HepG2 (cell line): ENCODE results near the gene PDK2. TPM values are rescaled to one million over a fixed set of nuclear protein-coding genes. Genes with fewer than 3 reads are reported as not detected.

Experiments used
- KLF15 ChIP-seq: sonication (generic); formaldehyde crosslinking; IDR thresholded peaks from 2 replicates; pipeline ENCODE4 v1.8.1; 2023; ENCODE audit warnings: borderline replicate concordance, mild to moderate bottlenecking, inconsistent platforms, missing genetic modification reagents, mixed read lengths
- PLRG1 ChIP-seq: fragments of 450-650 bp; conservative IDR thresholded peaks from 2 replicates; pipeline ENCODE4 v1.6.1; 2016
- POLR2AphosphoS2 ChIP-seq: IDR thresholded peaks from 2 replicates; pipeline ENCODE4 v1.6.1; 2011; ENCODE audit warnings: low read depth, low read length, improper control_type of control experiment
- SKI ChIP-seq: fragments of 450-650 bp; IDR thresholded peaks from one replicate; pipeline ENCODE4 v1.6.1; 2018; ENCODE audit warnings: mild to moderate bottlenecking; ENCODE audit not compliant: partially characterized antibody
- ZMYM3 ChIP-seq: sonication (generic); formaldehyde crosslinking; IDR thresholded peaks from 2 replicates; pipeline ENCODE4 v1.5.1; 2020; ENCODE audit warnings: mild to moderate bottlenecking, missing genetic modification reagents
- ZNF383 ChIP-seq: sonication (generic); formaldehyde crosslinking; IDR thresholded peaks from 2 replicates; pipeline ENCODE4 v1.4.0; 2020; ENCODE audit warnings: missing genetic modification reagents, mild to moderate bottlenecking, borderline replicate concordance
- ZNF564 ChIP-seq: sonication (generic); formaldehyde crosslinking; IDR thresholded peaks from 2 replicates; pipeline ENCODE4 v1.8.1; 2023; ENCODE audit warnings: mild to moderate bottlenecking, missing genetic modification reagents
- ZNF672 ChIP-seq: sonication (generic); formaldehyde crosslinking; IDR thresholded peaks from 2 replicates; pipeline ENCODE4 v1.8.1; 2022; ENCODE audit warnings: missing genetic modification reagents
- polyA plus RNA-seq, 8 experiments: library from polyadenylated mRNA; depleted of rRNA in 3 of 8; stranded (reverse) in 7 of 8; unstranded in 1 of 8; fragments of >200 nt; fragmentation: Illumina TruSeq in 4 of 8; extraction: Trizol in 4 of 8; gene quantifications; 2 replicates each; pipeline versions ENCODE4 v1.2.1 to v1.2.3, GENCODE V29; 2011 to 2016; ENCODE audit warnings: low read depth in 4 of 8, missing spikeins in 1 of 8, mixed read lengths in 1 of 8; ENCODE audit not compliant: insufficient read depth in 1 of 8
- total RNA-seq, 5 experiments: library from RNA; depleted of rRNA; stranded (reverse); fragments of >200 nt; fragmentation: Illumina TruSeq; extraction: Trizol; gene quantifications; 2 replicates each; pipeline ENCODE4 v1.2.3, GENCODE V29; 2016; ENCODE audit warnings: low read depth in 1 of 5
- TF ChIP-seq, protein P1 (sequence below): sonication (generic); formaldehyde crosslinking; IDR thresholded peaks from 2 replicates; pipeline ENCODE4 v1.8.1; 2022; ENCODE audit warnings: low read depth, mild to moderate bottlenecking, missing genetic modification reagents
- TF ChIP-seq, protein P2 (sequence below): sonication (generic); formaldehyde crosslinking; IDR thresholded peaks from 2 replicates; pipeline ENCODE4 v1.4.0; 2020; ENCODE audit warnings: mild to moderate bottlenecking, missing genetic modification reagents
- TF ChIP-seq, protein P3 (sequence below): IDR thresholded peaks from 2 replicates; pipeline ENCODE4 v1.6.1; 2016; ENCODE audit warnings: low read depth, control low read depth
- TF ChIP-seq, protein P4 (sequence below): IDR thresholded peaks from 2 replicates; pipeline ENCODE4 v1.6.1; 2016; ENCODE audit warnings: mild to moderate bottlenecking
- TF ChIP-seq, protein P5 (sequence below): sonication (generic); formaldehyde crosslinking; IDR thresholded peaks from 2 replicates; pipeline ENCODE4 v1.4.0; 2020; ENCODE audit warnings: mild to moderate bottlenecking, missing genetic modification reagents
- TF ChIP-seq, protein P6 (sequence below): sonication (generic); formaldehyde crosslinking; IDR thresholded peaks from 2 replicates; pipeline ENCODE4 v1.4.0; 2020; ENCODE audit warnings: mild to moderate bottlenecking, missing genetic modification reagents
- TF ChIP-seq, protein P7 (sequence below): sonication (generic); formaldehyde crosslinking; IDR thresholded peaks from 2 replicates; pipeline ENCODE4 v1.4.0; 2020; ENCODE audit warnings: mild to moderate bottlenecking, low read depth, missing genetic modification reagents

The PDK2 gene
- total and polyA plus RNA-seq, 2 of the 13 experiments (the other 11 are each of a cell fraction or from before 2014, with no cell fraction given): 18.5 to 59.7 TPM

DNA sequence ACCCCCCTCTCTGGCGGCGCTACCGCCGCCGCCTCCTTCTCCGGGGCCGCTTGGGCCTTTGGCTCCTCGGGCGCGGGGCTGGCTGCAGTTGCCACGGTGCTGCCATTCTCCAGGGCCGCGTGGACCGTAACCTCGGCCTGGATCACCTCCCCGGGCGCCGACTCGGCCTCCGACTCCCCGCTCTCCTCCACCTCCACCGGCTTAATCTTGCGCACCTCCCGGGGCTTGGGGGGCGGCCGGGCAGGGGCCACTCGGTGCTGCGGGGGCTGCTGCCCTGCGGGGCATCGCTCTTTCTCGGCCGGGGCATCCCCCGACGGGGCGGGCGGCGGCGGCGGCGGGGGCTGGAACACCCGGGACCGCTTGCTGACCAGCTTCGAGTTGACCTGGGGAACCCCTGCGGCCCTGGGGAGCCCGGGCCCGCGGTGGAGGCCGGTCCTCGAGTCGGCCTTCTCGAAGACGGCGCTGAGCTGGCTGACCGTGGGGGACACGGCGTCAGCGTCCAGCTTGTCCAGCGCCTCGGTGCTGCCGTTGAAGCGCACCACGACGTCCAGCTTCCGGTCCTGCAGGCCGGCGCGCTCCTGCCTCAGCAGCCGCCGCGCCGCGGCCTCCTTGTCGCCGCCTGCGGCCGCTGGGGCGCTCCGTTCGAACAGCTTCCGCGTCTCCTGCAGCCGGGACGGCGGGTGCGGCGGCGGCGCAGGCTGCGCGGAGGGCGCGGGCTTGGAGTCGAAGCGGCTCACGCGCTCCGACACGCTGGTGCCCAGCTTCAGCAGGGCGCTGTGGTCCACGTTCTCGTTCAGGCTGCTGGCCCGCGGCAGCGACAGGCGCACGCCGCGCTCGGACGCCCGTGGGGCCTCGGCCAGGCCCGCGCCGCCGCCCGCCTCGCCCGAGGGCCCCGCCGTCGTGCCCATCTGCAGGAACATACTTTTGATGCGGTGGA is 54.5 kb downstream of the PDK2 start (continued):
- TF ChIP-seq, protein P1, sequence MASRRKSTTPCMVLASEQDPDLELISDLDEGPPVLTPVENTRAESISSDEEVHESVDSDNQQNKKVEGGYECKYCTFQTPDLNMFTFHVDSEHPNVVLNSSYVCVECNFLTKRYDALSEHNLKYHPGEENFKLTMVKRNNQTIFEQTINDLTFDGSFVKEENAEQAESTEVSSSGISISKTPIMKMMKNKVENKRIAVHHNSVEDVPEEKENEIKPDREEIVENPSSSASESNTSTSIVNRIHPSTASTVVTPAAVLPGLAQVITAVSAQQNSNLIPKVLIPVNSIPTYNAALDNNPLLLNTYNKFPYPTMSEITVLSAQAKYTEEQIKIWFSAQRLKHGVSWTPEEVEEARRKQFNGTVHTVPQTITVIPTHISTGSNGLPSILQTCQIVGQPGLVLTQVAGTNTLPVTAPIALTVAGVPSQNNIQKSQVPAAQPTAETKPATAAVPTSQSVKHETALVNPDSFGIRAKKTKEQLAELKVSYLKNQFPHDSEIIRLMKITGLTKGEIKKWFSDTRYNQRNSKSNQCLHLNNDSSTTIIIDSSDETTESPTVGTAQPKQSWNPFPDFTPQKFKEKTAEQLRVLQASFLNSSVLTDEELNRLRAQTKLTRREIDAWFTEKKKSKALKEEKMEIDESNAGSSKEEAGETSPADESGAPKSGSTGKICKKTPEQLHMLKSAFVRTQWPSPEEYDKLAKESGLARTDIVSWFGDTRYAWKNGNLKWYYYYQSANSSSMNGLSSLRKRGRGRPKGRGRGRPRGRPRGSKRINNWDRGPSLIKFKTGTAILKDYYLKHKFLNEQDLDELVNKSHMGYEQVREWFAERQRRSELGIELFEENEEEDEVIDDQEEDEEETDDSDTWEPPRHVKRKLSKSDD (CRISPR knock-in tag): no peak
- TF ChIP-seq ZNF564 (CRISPR knock-in tag): 0 out of 2 replicates have a peak, but pooled peaks have one; percentile 32
- 0 out of 2 replicates have a peak, but pooled peaks have one; percentile 46 for TF ChIP-seq ZNF383 (CRISPR knock-in tag)
- TF ChIP-seq ZNF672: no peak
- TF ChIP-seq POLR2AphosphoS2: no peak
- no peak for TF ChIP-seq PLRG1
- TF ChIP-seq SKI: peak; percentile 47
- TF ChIP-seq, protein P2, sequence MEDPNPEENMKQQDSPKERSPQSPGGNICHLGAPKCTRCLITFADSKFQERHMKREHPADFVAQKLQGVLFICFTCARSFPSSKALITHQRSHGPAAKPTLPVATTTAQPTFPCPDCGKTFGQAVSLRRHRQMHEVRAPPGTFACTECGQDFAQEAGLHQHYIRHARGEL (CRISPR knock-in tag): 0 out of 2 replicates have a peak, but pooled peaks have one; percentile 54
- TF ChIP-seq, protein P3, sequence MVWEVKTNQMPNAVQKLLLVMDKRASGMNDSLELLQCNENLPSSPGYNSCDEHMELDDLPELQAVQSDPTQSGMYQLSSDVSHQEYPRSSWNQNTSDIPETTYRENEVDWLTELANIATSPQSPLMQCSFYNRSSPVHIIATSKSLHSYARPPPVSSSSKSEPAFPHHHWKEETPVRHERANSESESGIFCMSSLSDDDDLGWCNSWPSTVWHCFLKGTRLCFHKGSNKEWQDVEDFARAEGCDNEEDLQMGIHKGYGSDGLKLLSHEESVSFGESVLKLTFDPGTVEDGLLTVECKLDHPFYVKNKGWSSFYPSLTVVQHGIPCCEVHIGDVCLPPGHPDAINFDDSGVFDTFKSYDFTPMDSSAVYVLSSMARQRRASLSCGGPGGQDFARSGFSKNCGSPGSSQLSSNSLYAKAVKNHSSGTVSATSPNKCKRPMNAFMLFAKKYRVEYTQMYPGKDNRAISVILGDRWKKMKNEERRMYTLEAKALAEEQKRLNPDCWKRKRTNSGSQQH (CRISPR knock-in tag): peak; percentile 86; the same call in 1 of the 2 replicates
- TF ChIP-seq, protein P4, sequence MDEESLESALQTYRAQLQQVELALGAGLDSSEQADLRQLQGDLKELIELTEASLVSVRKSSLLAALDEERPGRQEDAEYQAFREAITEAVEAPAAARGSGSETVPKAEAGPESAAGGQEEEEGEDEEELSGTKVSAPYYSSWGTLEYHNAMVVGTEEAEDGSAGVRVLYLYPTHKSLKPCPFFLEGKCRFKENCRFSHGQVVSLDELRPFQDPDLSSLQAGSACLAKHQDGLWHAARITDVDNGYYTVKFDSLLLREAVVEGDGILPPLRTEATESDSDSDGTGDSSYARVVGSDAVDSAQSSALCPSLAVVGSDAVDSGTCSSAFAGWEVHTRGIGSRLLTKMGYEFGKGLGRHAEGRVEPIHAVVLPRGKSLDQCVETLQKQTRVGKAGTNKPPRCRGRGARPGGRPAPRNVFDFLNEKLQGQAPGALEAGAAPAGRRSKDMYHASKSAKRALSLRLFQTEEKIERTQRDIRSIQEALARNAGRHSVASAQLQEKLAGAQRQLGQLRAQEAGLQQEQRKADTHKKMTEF (CRISPR knock-in tag): 0 out of 2 replicates have a peak, but pooled peaks have one; percentile 15
- TF ChIP-seq KLF15 (CRISPR knock-in tag): peak; percentile 74; the same call in 1 of the 2 replicates
- TF ChIP-seq ZMYM3 (CRISPR knock-in tag): no peak
- TF ChIP-seq, protein P5, sequence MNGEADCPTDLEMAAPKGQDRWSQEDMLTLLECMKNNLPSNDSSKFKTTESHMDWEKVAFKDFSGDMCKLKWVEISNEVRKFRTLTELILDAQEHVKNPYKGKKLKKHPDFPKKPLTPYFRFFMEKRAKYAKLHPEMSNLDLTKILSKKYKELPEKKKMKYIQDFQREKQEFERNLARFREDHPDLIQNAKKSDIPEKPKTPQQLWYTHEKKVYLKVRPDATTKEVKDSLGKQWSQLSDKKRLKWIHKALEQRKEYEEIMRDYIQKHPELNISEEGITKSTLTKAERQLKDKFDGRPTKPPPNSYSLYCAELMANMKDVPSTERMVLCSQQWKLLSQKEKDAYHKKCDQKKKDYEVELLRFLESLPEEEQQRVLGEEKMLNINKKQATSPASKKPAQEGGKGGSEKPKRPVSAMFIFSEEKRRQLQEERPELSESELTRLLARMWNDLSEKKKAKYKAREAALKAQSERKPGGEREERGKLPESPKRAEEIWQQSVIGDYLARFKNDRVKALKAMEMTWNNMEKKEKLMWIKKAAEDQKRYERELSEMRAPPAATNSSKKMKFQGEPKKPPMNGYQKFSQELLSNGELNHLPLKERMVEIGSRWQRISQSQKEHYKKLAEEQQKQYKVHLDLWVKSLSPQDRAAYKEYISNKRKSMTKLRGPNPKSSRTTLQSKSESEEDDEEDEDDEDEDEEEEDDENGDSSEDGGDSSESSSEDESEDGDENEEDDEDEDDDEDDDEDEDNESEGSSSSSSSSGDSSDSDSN (CRISPR knock-in tag): peak; percentile 99
- TF ChIP-seq, protein P6, sequence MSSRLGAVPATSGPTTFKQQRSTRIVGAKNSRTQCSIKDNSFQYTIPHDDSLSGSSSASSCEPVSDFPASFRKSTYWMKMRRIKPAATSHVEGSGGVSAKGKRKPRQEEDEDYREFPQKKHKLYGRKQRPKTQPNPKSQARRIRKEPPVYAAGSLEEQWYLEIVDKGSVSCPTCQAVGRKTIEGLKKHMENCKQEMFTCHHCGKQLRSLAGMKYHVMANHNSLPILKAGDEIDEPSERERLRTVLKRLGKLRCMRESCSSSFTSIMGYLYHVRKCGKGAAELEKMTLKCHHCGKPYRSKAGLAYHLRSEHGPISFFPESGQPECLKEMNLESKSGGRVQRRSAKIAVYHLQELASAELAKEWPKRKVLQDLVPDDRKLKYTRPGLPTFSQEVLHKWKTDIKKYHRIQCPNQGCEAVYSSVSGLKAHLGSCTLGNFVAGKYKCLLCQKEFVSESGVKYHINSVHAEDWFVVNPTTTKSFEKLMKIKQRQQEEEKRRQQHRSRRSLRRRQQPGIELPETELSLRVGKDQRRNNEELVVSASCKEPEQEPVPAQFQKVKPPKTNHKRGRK (CRISPR knock-in tag): no peak
- TF ChIP-seq, protein P7, sequence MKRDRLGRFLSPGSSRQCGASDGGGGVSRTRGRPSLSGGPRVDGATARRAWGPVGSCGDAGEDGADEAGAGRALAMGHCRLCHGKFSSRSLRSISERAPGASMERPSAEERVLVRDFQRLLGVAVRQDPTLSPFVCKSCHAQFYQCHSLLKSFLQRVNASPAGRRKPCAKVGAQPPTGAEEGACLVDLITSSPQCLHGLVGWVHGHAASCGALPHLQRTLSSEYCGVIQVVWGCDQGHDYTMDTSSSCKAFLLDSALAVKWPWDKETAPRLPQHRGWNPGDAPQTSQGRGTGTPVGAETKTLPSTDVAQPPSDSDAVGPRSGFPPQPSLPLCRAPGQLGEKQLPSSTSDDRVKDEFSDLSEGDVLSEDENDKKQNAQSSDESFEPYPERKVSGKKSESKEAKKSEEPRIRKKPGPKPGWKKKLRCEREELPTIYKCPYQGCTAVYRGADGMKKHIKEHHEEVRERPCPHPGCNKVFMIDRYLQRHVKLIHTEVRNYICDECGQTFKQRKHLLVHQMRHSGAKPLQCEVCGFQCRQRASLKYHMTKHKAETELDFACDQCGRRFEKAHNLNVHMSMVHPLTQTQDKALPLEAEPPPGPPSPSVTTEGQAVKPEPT: peak; percentile 79; the same call in 1 of the 2 replicates
